Naive thymus-derived CD4-positive, alpha-beta T cell (primary cell): Measurements from ENCODE around the gene RBM39. TPM values are rescaled to one million over a fixed set of nuclear protein-coding genes. Genes with fewer than 3 reads are reported as not detected.

Experiments used
- ATAC-seq: fragments of 150-1000 bp; cut with Tn5 transposase; 2 replicates; pipeline ENCODE4 v1.10.0; 2021; ENCODE audit warnings: mild to moderate bottlenecking, moderate library complexity
- CTCF ChIA-PET: fragments of 350-600 bp; sonication (Branson Sonifier 250); formaldehyde crosslinking; loops from one replicate; lab custom pipeline; 2021; ENCODE audit warnings: antibody characterized with exemption; lab: Charles Lee
- POLR2A ChIA-PET: fragments of 350-600 bp; sonication (Branson Sonifier 250); formaldehyde crosslinking; loops from one replicate; lab custom pipeline; 2021; ENCODE audit warnings: antibody characterized with exemption, inconsistent platforms; lab: Charles Lee
- DNase-seq, 9 donors: peaks; one replicate each; pipeline versions ENCODE4 v3.0.0 to v3.0.0-alpha.2; 2020 to 2022; ENCODE audit warnings: mixed read lengths in 1 of 9
- H3K27ac ChIP-seq: one replicate; pipeline ENCODE4 v1.7.0; 2013; ENCODE audit warnings: mild to moderate bottlenecking, low read depth, low read length, moderate library complexity
- H3K27me3 ChIP-seq, 2 donors: one replicate each; pipeline ENCODE4 v1.7.0; 2013; ENCODE audit warnings: low read length in 2 of 2, mild to moderate bottlenecking in 2 of 2, moderate library complexity in 2 of 2; ENCODE audit not compliant: control insufficient read depth in 2 of 2, insufficient read depth in 2 of 2
- H3K36me3 ChIP-seq, 3 experiments: 1 replicate in 2 of 3; 2 replicates in 1 of 3; pipeline ENCODE4 v1.7.0; 2013; ENCODE audit warnings: low read length in 3 of 3, mild to moderate bottlenecking in 3 of 3, moderate library complexity in 1 of 3; ENCODE audit not compliant: insufficient read depth in 3 of 3, control insufficient read depth in 2 of 3
- H3K4me1 ChIP-seq, 2 donors: one replicate each; pipeline ENCODE4 v1.7.0; 2013; ENCODE audit warnings: low read length in 2 of 2, mild to moderate bottlenecking in 2 of 2, moderate library complexity in 1 of 2; ENCODE audit not compliant: control insufficient read depth in 2 of 2, insufficient read depth in 2 of 2
- H3K4me3 ChIP-seq: 2 replicates; pipeline ENCODE4 v1.7.0; 2013; ENCODE audit warnings: mild to moderate bottlenecking, low read length
- H3K9me3 ChIP-seq, 3 experiments: 1 replicate in 2 of 3; 2 replicates in 1 of 3; pipeline ENCODE4 v1.7.0; 2013; ENCODE audit warnings: low read length in 3 of 3; ENCODE audit not compliant: control insufficient read depth in 2 of 3
- H3K27ac Mint-ChIP-seq, 9 donors: one replicate each; pipeline ENCODE4 v1.8.0; 2020 to 2022; ENCODE audit warnings: mixed read lengths in 9 of 9, mild to moderate bottlenecking in 8 of 9, moderate library complexity in 5 of 9, inconsistent platforms in 2 of 9
- H3K27me3 Mint-ChIP-seq, 5 donors: one replicate each; pipeline ENCODE4 v1.8.0; 2021 to 2022; ENCODE audit warnings: mixed read lengths in 5 of 5, mild to moderate bottlenecking in 1 of 5
- H3K36me3 Mint-ChIP-seq, 5 donors: one replicate each; pipeline ENCODE4 v1.8.0; 2020 to 2022; ENCODE audit warnings: mixed read lengths in 5 of 5, mild to moderate bottlenecking in 3 of 5, inconsistent platforms in 1 of 5
- H3K4me1 Mint-ChIP-seq, 7 donors: one replicate each; pipeline ENCODE4 v1.8.0; 2020 to 2022; ENCODE audit warnings: mixed read lengths in 7 of 7, mild to moderate bottlenecking in 3 of 7, inconsistent platforms in 1 of 7
- H3K4me3 Mint-ChIP-seq, 10 donors: one replicate each; pipeline ENCODE4 v1.8.0; 2020 to 2022; ENCODE audit warnings: mild to moderate bottlenecking in 10 of 10, mixed read lengths in 10 of 10, moderate library complexity in 6 of 10, inconsistent platforms in 2 of 10
- H3K9me3 Mint-ChIP-seq, 11 donors: one replicate each; pipeline ENCODE4 v1.8.0; 2020 to 2022; ENCODE audit warnings: mixed read lengths in 11 of 11, mild to moderate bottlenecking in 4 of 11, inconsistent platforms in 1 of 11, moderate library complexity in 1 of 11
- intact Hi-C, 2 donors: fragments of 100-400 bp; cut with micrococcal nuclease; formaldehyde crosslinking; loops; one replicate each; pipeline ENCODE4 v1.15.1; 2023
- polyA plus RNA-seq, 2 donors: library from polyadenylated mRNA; unstranded; fragments of 300-500 nt; fragmentation: Illumina TruSeq; gene quantifications; one replicate each; pipeline ENCODE4 v1.2.3, GENCODE V29; 2021
- total RNA-seq, 6 experiments: library from RNA in 5 of 6; stranded (reverse) in 5 of 6; gene quantifications; 1 replicate in 5 of 6; 2 replicates in 1 of 6; pipeline ENCODE4 v1.2.3 and lab custom pipeline; 2021 to 2026

The RBM39 gene
- total and polyA plus RNA-seq, 7 experiments from 2014 or later = 100 to 1,041 (median 690) TPM

DNA sequence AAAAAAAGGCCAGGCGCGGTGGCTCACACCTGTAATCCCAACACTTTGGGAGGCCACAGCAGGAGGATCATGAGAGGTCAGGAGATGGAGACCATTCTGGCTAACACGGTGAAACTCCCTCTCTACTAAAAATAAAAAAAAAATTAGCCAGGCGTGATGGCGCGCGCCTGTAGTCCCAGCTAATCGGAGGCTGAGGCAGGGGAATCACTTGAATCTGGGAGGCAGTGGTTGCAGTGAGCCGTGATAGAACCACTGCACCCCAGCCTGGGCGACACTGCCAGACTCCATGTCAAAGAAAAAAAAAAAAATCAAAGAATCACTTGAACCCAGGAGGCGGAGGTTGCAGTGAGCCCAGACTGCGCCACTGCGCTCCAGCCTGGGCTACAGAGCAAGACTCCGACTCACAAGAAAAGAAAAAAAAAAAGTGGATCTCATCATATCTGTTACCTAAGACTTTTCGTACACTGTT is 4.2 kb downstream of the RBM39 start:
- H3K4me3 ChIP-seq = no peak overlapping the region
- CTCF ChIA-PET = no interaction called here
- peak overlapping the region in 8 of 9 donors; percentile 2 to 86 (median 76) for H3K27ac Mint-ChIP-seq
- peaks cover 0 to 10% (median 0%) of the 10 kb centered on the region in 11 donors for H3K9me3 Mint-ChIP-seq
- no peaks in the 10 kb centered on the region for H3K9me3 ChIP-seq
- POLR2A ChIA-PET = interaction anchor here (0.9 to 14.0 kb wide), 6 partner anchors 9 to 244 kb away, joined by 3 to 733 read pairs (median 8); partner anchors contain the start of genes NFS1, PHF20 and ROMO1
- ATAC-seq = no peak
- peaks cover 57% of the 10 kb centered on the region in 2 donors for H3K4me1 ChIP-seq
- peak overlapping the region; percentile 30 to 99 (median 78) for H3K4me3 Mint-ChIP-seq
- no peaks in the 10 kb centered on the region for H3K27me3 ChIP-seq
- intact Hi-C loops = no loop called here
- no peak for DNase-seq
- peaks cover 36 to 76% (median 56%) of the 10 kb centered on the region in 3 experiments for H3K36me3 ChIP-seq
- H3K4me1 Mint-ChIP-seq = peaks cover 32 to 70% (median 61%) of the 10 kb centered on the region in 7 donors
- H3K27ac ChIP-seq = peak overlapping the region; percentile 46
- peaks cover 8 to 51% (median 48%) of the 10 kb centered on the region in 5 donors for H3K36me3 Mint-ChIP-seq
- H3K27me3 Mint-ChIP-seq = no peaks in the 10 kb centered on the region

DNA sequence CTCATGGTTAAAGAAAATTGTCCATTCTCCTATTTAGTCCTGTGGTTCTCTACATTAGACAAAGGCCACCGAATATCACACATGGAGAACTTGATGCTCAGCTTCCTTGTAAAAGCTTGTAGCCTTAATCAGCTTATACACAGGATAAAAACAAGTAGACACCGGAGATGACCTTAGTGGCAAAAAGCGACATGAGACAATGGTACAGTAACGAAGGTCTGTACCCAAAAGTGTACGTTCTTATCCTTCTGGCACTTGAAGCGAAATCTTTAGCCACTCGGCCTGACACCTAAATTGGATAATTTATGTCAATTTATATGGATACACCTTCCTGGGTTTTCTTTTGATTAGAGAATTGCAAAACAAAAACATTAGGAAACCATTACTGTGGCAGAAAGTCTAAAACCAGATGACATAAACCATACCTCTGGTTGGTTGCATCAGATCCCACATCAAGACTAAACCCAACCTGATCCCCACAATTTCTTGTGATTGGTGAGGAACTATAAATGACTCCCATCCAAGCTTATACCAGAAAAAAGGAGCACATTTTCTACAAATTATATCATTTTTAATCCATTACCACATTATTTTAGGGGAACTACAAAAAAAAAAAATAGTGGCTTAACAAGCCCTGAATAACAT is 6.1 kb downstream of the RBM39 start:
- intact Hi-C loops = no loop called here
- no peak for DNase-seq
- peak overlapping the region; percentile 20 to 88 (median 45) for H3K27ac Mint-ChIP-seq
- Histone ChIP-seq H3K4me1 (peaks cover 71 to 75% of the 10 kb centered on the region in 2 donors), H3K27me3 (no peaks in the 10 kb centered on the region), H3K4me3 (no peak overlapping the region), H3K27ac (peak overlapping the region; percentile 40), H3K9me3 (no peaks in the 10 kb centered on the region), H3K36me3 (peaks cover 53 to 85% (median 72%) of the 10 kb centered on the region in 3 experiments)
- H3K27me3 Mint-ChIP-seq = no peaks in the 10 kb centered on the region
- peak overlapping the region in 9 of 10 donors; percentile 57 to 72 (median 67) for H3K4me3 Mint-ChIP-seq
- ChIA-PET CTCF (interaction anchor here (1.4 kb wide), 1 partner anchor 35 kb away, joined by 4 read pairs; the partner anchor contains the start of gene PHF20), POLR2A (interaction anchor here (0.6 to 14.0 kb wide), 10 partner anchors 7 to 149 kb away, joined by 3 to 733 read pairs (median 4); partner anchors contain the start of genes NFS1, PHF20, RBM39 and ROMO1)
- peaks cover 38 to 85% (median 76%) of the 10 kb centered on the region in 7 donors for H3K4me1 Mint-ChIP-seq
- H3K9me3 Mint-ChIP-seq = peaks cover 0 to 7% (median 0%) of the 10 kb centered on the region in 11 donors
- H3K36me3 Mint-ChIP-seq = peaks cover 3 to 52% (median 51%) of the 10 kb centered on the region in 5 donors
- no peak for ATAC-seq

- Mint-ChIP-seq H3K36me3 (peaks cover 3 to 48% (median 44%) of the 10 kb centered on the region in 5 donors), H3K4me3 (peak overlapping the region; percentile 20 to 82 (median 68)), H3K9me3 (peaks cover 0 to 7% (median 0%) of the 10 kb centered on the region in 11 donors), H3K27me3 (no peaks in the 10 kb centered on the region), H3K4me1 (peaks cover 43 to 88% (median 77%) of the 10 kb centered on the region in 7 donors), H3K27ac (peak overlapping the region in 5 of 9 donors; percentile 26 to 88 (median 46))
- POLR2A ChIA-PET = interaction anchor here (0.6 to 14.0 kb wide), 8 partner anchors 8 to 111 kb away, joined by 3 to 733 read pairs (median 4); partner anchors contain the start of genes NFS1, PHF20, RBM39 and ROMO1
- Histone ChIP-seq H3K4me3 (peak overlapping the region; percentile 12), H3K9me3 (no peaks in the 10 kb centered on the region), H3K4me1 (peaks cover 72 to 77% of the 10 kb centered on the region in 2 donors), H3K27ac (peak overlapping the region; percentile 59), H3K27me3 (no peaks in the 10 kb centered on the region), H3K36me3 (peaks cover 53 to 87% (median 72%) of the 10 kb centered on the region in 3 experiments)
- ATAC-seq = no peak
- intact Hi-C loops = loop anchor here in 1 of 2 donors (5.0 kb wide), 1 partner anchor 1197 kb away; no protein-coding TSS in a partner anchor
- DNase-seq = no peak
- CTCF ChIA-PET = no interaction called here
Observed at GRCh38 chr20:35734777-35735649, 7.0 kb downstream of the RBM39 start.

GRCh38 chr20:35734374-35734773 is 7.7 kb downstream of the RBM39 start:
- peak overlapping the region; percentile 20 to 82 (median 66) for H3K4me3 Mint-ChIP-seq
- peaks cover 44 to 88% (median 77%) of the 10 kb centered on the region in 7 donors for H3K4me1 Mint-ChIP-seq
- no peak for ATAC-seq
- H3K27ac Mint-ChIP-seq = peak overlapping the region in 8 of 9 donors; percentile 4 to 82 (median 37)
- DNase-seq = no peak
- Histone ChIP-seq H3K9me3 (no peaks in the 10 kb centered on the region), H3K36me3 (peaks cover 47 to 87% (median 72%) of the 10 kb centered on the region in 3 experiments), H3K27ac (peak overlapping the region; percentile 59), H3K4me3 (peak overlapping the region; percentile 12), H3K27me3 (no peaks in the 10 kb centered on the region), H3K4me1 (peaks cover 65 to 73% of the 10 kb centered on the region in 2 donors)
- ChIA-PET CTCF (no interaction called here), POLR2A (interaction anchor here (2.3 to 14.0 kb wide), 3 partner anchors 9 to 37 kb away, joined by 8 to 733 read pairs (median 27); partner anchors contain the start of genes NFS1, PHF20, RBM39 and ROMO1)
- peaks cover 3 to 47% (median 40%) of the 10 kb centered on the region in 5 donors for H3K36me3 Mint-ChIP-seq
- no peaks in the 10 kb centered on the region for H3K27me3 Mint-ChIP-seq
- intact Hi-C loops = loop anchor here in 1 of 2 donors (5.0 kb wide), 1 partner anchor 1198 kb away; no protein-coding TSS in a partner anchor
- peaks cover 0 to 7% (median 0%) of the 10 kb centered on the region in 11 donors for H3K9me3 Mint-ChIP-seq

GRCh38 chr20:35732644-35732982 is 9.4 kb downstream of the RBM39 start:
- DNase-seq = no peak
- no peak overlapping the region for H3K4me3 ChIP-seq
- peaks cover 54 to 58% of the 10 kb centered on the region in 2 donors for H3K4me1 ChIP-seq
- H3K9me3 ChIP-seq = no peaks in the 10 kb centered on the region
- Mint-ChIP-seq H3K4me3 (peak overlapping the region in 6 of 10 donors; percentile 12 to 82 (median 54)), H3K27me3 (no peaks in the 10 kb centered on the region), H3K9me3 (peaks cover 0 to 7% (median 0%) of the 10 kb centered on the region in 11 donors), H3K36me3 (peaks cover 0 to 34% (median 28%) of the 10 kb centered on the region in 5 donors), H3K4me1 (peaks cover 32 to 75% (median 65%) of the 10 kb centered on the region in 7 donors), H3K27ac (peak overlapping the region in 2 of 9 donors; percentile 54 to 62)
- intact Hi-C loops = loop anchor here in 1 of 2 donors (5.0 kb wide), 1 partner anchor 1200 kb away; no protein-coding TSS in a partner anchor
- H3K36me3 ChIP-seq = peaks cover 40 to 88% (median 65%) of the 10 kb centered on the region in 3 experiments
- no peaks in the 10 kb centered on the region for H3K27me3 ChIP-seq
- ChIA-PET POLR2A (interaction anchor here (0.5 to 4.7 kb wide), 3 partner anchors 11 to 80 kb away, joined by 4 to 27 read pairs (median 6); partner anchors contain the start of gene RBM39), CTCF (no interaction called here)
- ATAC-seq = no peak
- H3K27ac ChIP-seq = peak overlapping the region; percentile 7
